GM10266 (cell line): Measurements from ENCODE around the gene ANKS1B.

Experiments used
- DNase-seq: peaks from one replicate; pipeline ENCODE4 v3.0.0; 2012; ENCODE audit errors: extremely low spot score
- CTCF ChIP-seq: IDR thresholded peaks from 2 replicates; pipeline ENCODE4 v1.5.1; 2012; ENCODE audit warnings: mild to moderate bottlenecking, low read depth; ENCODE audit not compliant: control insufficient read depth, insufficient read depth; ENCODE audit errors: missing control alignments

Gene ANKS1B

DNA sequence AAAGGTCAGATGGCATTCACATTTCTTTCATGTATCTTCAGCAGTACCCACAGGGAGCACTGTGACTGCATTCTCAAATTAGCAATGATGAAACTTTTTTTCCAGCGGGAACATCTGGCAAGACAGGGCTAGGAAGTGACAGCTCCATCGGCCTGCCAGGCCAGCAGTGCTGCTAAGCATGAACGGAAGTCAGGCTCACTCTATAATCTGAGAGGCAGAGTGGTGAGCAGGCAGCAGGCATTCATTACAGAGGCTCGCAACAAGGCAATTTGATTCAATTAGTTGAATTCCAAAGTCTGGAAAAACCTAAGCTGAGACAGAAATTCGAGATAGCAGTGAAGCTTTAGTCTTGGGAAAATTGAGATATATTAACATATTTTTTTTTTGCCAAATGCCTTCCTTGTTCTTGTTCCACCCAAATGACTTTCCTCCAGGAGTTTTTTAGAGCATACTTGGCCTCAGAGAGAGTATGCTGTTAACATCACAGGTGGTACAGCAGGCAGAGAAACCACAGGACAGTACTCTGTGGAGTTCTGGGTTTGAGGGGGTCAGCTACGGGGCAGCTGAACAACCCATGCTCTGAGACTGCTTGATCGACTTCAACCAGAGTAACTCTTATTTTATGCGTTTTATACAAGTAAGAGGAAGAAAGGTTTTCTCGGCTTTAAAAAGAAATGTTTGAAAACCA is 924.8 kb downstream of the ANKS1B start:
- DNase-seq: no peak
- no peak for TF ChIP-seq CTCF

GRCh38 chr12:99057670-99058069 is 927.1 kb downstream of the ANKS1B start:
- DNase-seq: no peak
- no peak for TF ChIP-seq CTCF

DNA sequence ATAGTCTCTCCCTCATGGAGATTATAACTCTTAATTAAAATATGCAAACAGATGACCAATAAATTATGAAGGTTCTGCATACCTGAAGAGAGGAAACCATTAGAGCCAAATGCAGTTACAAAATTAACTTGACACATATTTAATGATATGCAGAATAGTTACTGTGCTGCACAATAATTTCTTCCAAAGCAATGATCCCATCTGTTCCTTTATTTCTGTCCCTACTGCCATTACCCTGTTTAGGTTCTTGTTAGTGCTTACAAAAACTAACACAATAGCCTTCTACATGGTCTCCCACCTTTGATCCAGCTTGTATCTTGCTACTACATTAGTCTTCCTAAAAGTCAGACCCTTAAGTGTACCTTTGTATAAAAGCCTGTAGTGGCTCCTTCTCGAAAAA is 928.5 kb downstream of the ANKS1B start:
- no peak for DNase-seq
- TF ChIP-seq CTCF: no peak

GRCh38 chr12:99055299-99055698 is 929.4 kb downstream of the ANKS1B start:
- DNase-seq: no peak
- TF ChIP-seq CTCF: no peak

GRCh38 chr12:99054601-99055128 is 930.1 kb downstream of the ANKS1B start:
- no peak for TF ChIP-seq CTCF
- no peak for DNase-seq

DNA sequence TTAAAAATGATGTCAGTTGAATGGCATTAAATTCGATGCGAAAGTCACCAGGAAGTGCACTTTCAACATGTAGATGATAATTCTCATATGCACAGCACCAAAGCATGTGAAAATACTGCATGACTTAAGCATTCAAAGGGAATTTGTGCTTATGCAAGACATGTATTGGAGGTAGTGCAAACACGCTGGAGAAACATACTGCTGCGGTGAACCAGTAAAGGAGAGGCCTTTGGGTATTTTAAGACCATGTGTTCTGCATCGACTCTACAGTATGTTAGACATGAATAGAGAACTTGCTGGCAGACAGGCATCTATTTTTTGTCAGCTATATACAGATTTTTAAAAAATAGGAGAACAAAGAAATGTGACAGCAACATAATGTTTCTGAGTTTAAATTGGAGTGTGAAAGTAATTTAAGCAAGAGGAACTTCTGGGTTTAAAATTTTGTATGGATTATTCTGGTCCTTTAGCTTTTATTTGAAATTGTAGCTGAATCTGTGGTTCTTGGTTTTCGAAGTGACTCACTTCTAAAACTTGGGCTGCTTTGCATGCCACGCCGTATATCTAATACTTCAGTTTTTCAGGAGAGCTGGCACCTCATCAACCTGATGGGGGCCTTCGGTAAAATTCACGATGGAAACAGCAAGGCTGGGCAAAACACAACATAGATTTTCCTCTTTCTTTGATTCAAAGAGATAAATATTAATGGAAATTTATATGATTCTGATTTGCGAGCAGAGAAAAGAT is 930.9 kb downstream of the ANKS1B start:
- DNase-seq: no peak

More for the DNA sequence above, 930.9 kb downstream of the ANKS1B start:
- TF ChIP-seq CTCF: no peak
